Measurements from ENCODE around the gene ALS2CL.

ALS2CL gene

DNA sequence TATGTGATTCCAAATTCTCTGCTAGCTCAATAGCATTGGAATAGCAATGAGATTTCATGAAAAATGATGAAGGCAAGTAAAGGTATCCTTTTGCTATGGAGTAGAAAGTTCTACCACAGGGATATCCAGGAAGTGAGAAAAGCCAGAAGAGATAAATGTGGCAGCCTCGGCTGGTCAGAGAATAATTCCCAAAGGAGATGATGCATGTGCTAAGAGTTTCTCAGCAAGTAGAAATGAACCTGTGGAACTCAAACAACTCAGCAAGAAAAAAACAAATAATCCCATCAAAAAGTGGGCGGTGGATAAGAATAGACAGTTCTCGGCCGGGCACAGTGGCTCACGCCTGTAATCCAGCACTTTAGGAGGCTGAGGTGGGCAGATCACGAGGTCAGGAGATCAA lies 38.2 kb downstream of the ALS2CL start:
- Histone ChIP-seq H3K4me3 (ENCODE audit: low read length) (no peak overlapping the region), H3K9ac (ENCODE audit: low read depth, low read length) (no peak overlapping the region), H3K4me1 (ENCODE audit: control insufficient read depth, insufficient read depth, low read length) (no peaks in the 10 kb centered on the region), H3K9me3 (replicated peaks; ENCODE audit: low read length) (no peaks in the 10 kb centered on the region), H3K36me3 (ENCODE audit: insufficient read depth, low read length) (no peaks in the 10 kb centered on the region), H3K27me3 (ENCODE audit: control insufficient read depth, insufficient read depth, low read length) (peaks cover 26% of the 10 kb centered on the region), H3K4me2 (ENCODE audit: low read length) (no peak overlapping the region)

DNA sequence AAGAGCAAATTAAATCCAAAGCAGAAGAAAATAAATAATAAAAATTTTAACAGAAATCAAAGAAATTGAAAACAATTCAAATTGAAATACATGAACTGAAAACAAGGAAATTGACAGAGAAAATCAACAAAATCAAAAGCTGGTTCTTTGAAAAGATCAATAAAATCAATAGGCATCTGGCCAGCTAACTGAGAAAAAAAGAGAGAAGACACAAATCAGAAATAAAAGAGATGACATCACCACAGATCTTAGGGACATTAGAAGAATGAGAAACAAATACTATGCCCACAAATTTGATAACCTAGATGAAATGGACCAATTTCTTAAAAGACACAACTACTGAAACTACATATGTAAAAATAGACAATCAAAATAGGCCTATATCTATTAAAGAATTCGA lies 42.4 kb downstream of the ALS2CL start:
- Histone ChIP-seq H3K4me1 (ENCODE audit: control insufficient read depth, insufficient read depth, low read length) (no peaks in the 10 kb centered on the region), H3K36me3 (ENCODE audit: insufficient read depth, low read length) (no peaks in the 10 kb centered on the region), H3K27me3 (ENCODE audit: control insufficient read depth, insufficient read depth, low read length) (peaks cover 16% of the 10 kb centered on the region), H3K4me3 (ENCODE audit: low read length) (no peak overlapping the region), H3K9ac (ENCODE audit: low read depth, low read length) (no peak overlapping the region), H3K4me2 (ENCODE audit: low read length) (no peak overlapping the region), H3K9me3 (replicated peaks; ENCODE audit: low read length) (no peaks in the 10 kb centered on the region)

DNA sequence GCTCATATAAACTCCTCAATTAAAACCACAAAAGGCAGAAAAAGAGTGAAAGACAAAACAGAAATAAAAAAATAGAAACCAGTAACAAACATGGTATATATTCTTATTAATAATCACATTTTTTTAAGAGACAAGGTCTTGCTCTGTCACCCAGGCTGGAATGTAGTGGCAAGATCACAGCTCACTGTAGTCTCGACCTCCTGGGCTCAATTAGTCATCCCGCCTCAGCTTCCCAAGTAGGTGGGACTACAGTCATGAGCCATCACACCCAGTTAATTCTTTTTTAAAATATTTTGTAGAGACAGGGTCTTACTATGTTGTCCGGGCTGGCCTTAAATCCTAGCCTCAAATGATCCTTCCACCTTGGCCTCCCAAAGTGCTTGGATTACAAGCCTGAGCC lies 44.0 kb downstream of the ALS2CL start:
- no peak overlapping the region for H3K4me2 ChIP-seq (ENCODE audit: low read length)
- no peaks in the 10 kb centered on the region for H3K36me3 ChIP-seq (ENCODE audit: insufficient read depth, low read length)
- peaks cover 12% of the 10 kb centered on the region for H3K27me3 ChIP-seq (ENCODE audit: control insufficient read depth, insufficient read depth, low read length)
- no peaks in the 10 kb centered on the region for H3K4me1 ChIP-seq (ENCODE audit: control insufficient read depth, insufficient read depth, low read length)
- H3K9me3 ChIP-seq (replicated peaks; ENCODE audit: low read length) = no peaks in the 10 kb centered on the region
- no peak overlapping the region for H3K9ac ChIP-seq (ENCODE audit: low read depth, low read length)
- H3K4me3 ChIP-seq (ENCODE audit: low read length) = no peak overlapping the region

DNA sequence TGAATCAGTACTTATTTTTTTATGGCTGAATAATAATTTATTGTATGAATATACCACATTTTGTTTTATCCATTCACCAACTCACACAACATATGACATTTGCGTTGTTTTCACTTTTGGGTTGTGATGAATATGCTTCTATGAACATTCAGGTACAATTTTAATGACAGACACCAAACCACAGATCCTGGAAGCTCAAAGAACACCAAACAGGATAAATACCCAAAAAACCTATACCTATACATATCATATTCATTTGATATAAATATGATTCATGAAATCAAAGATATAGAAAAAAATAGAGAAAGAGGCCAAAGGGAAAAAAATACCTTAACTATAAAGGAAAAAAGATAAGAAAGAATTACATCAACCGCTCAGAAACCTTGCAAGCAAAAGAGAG lies 45.4 kb downstream of the ALS2CL start:
- Histone ChIP-seq H3K4me3 (ENCODE audit: low read length) (no peak overlapping the region), H3K27me3 (ENCODE audit: control insufficient read depth, insufficient read depth, low read length) (peaks cover 18% of the 10 kb centered on the region), H3K4me2 (ENCODE audit: low read length) (no peak overlapping the region), H3K9ac (ENCODE audit: low read depth, low read length) (no peak overlapping the region), H3K4me1 (ENCODE audit: control insufficient read depth, insufficient read depth, low read length) (no peaks in the 10 kb centered on the region), H3K9me3 (replicated peaks; ENCODE audit: low read length) (no peaks in the 10 kb centered on the region), H3K36me3 (ENCODE audit: insufficient read depth, low read length) (no peaks in the 10 kb centered on the region)

DNA sequence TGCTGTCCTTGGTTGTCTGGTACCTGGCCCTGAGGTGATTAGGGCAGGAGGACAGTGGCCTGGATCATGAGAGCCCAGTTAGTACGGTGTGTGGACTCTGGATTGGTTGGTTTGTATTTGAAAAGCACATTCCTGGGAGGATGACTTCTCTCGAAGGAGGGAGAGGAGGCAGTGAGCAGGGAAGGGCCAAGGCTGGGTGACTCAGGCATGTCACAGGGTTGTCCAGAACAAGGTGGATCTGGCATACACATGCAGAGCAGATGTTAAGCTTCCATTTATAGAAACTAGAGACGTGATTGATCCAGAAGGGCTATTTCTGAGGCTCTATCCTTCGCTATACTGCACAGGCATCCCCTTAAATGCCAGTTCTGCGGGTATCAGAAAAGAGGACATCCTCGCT lies 46.8 kb downstream of the ALS2CL start:
- H3K4me3 ChIP-seq (ENCODE audit: low read length) = no peak overlapping the region
- peaks cover 30% of the 10 kb centered on the region for H3K27me3 ChIP-seq (ENCODE audit: control insufficient read depth, insufficient read depth, low read length)
- no peaks in the 10 kb centered on the region for H3K36me3 ChIP-seq (ENCODE audit: insufficient read depth, low read length)
- H3K9ac ChIP-seq (ENCODE audit: low read depth, low read length) = no peak overlapping the region
- no peaks in the 10 kb centered on the region for H3K4me1 ChIP-seq (ENCODE audit: control insufficient read depth, insufficient read depth, low read length)
- no peaks in the 10 kb centered on the region for H3K9me3 ChIP-seq (replicated peaks; ENCODE audit: low read length)
- no peak overlapping the region for H3K4me2 ChIP-seq (ENCODE audit: low read length)

DNA sequence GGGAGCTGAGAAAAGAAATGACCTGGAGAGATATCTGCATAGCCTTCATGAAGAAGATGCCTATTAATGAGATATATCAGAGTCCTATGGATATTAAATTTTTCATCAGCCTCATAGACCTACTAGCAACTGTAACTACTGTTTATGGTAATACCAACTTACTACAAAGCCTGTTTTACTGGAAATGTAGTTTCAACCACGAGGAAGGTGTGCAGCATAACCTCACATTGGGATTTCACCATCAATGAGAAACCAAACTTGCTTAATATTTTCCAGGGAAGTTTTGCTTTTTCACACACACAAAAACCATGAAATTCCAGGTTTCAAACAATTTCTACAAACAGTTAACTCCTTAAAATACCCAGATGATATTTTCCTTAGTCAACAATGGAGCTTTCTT lies 49.8 kb downstream of the ALS2CL start:
- Histone ChIP-seq H3K36me3 (ENCODE audit: insufficient read depth, low read length) (no peaks in the 10 kb centered on the region), H3K9me3 (replicated peaks; ENCODE audit: low read length) (no peaks in the 10 kb centered on the region), H3K4me1 (ENCODE audit: control insufficient read depth, insufficient read depth, low read length) (no peaks in the 10 kb centered on the region), H3K4me3 (ENCODE audit: low read length) (no peak overlapping the region), H3K9ac (ENCODE audit: low read depth, low read length) (no peak overlapping the region), H3K27me3 (ENCODE audit: control insufficient read depth, insufficient read depth, low read length) (peaks cover 34% of the 10 kb centered on the region), H3K4me2 (ENCODE audit: low read length) (no peak overlapping the region)

DNA sequence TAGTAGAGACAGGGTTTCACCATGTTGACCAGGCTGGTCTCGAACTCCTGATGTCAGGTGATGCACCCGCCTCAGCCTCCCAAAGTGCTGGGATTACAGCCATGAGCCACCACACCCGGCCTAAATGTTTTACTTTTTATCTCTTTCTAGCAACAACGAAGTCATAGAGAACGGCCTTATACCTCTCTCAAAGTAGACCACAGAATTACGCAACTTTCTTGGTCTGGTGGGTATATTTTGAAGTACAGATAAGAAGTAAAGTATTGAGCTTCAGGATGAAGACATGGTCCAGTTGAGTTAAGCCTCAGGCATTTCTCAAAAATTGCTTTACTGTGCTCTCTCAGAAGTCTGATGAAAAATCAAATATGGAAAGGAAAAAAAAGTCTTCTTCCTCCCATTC lies 50.5 kb downstream of the ALS2CL start:
- H3K4me1 ChIP-seq (ENCODE audit: control insufficient read depth, insufficient read depth, low read length) = no peaks in the 10 kb centered on the region
- H3K9ac ChIP-seq (ENCODE audit: low read depth, low read length) = no peak overlapping the region
- no peaks in the 10 kb centered on the region for H3K9me3 ChIP-seq (replicated peaks; ENCODE audit: low read length)
- no peaks in the 10 kb centered on the region for H3K36me3 ChIP-seq (ENCODE audit: insufficient read depth, low read length)
- H3K4me3 ChIP-seq (ENCODE audit: low read length) = no peak overlapping the region
- peaks cover 34% of the 10 kb centered on the region for H3K27me3 ChIP-seq (ENCODE audit: control insufficient read depth, insufficient read depth, low read length)
- H3K4me2 ChIP-seq (ENCODE audit: low read length) = no peak overlapping the region

DNA sequence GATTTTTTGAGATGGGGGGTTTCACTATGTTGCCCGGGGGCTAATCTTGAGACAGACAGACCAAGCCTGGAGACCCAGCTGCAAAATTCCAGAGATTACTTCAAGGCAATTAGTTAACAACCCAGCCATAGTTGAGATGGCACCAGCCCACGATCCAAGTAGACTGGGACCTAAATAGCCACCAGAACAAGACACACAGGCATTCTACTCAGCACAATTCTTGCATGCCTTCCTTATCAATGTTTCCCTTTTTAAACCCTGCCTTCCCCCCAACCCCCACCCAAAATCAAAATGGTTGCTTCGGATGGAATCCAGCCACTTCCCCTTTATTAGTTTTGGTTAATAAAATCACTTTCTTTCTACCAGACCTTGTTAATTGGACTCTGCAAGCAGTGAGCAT lies 52.6 kb downstream of the ALS2CL start:
- H3K27me3 ChIP-seq (ENCODE audit: control insufficient read depth, insufficient read depth, low read length) = peaks cover 39% of the 10 kb centered on the region
- H3K9ac ChIP-seq (ENCODE audit: low read depth, low read length) = no peak overlapping the region
- no peaks in the 10 kb centered on the region for H3K4me1 ChIP-seq (ENCODE audit: control insufficient read depth, insufficient read depth, low read length)
- no peak overlapping the region for H3K4me3 ChIP-seq (ENCODE audit: low read length)
- no peak overlapping the region for H3K4me2 ChIP-seq (ENCODE audit: low read length)
- H3K9me3 ChIP-seq (replicated peaks; ENCODE audit: low read length) = no peaks in the 10 kb centered on the region
- no peaks in the 10 kb centered on the region for H3K36me3 ChIP-seq (ENCODE audit: insufficient read depth, low read length)

DNA sequence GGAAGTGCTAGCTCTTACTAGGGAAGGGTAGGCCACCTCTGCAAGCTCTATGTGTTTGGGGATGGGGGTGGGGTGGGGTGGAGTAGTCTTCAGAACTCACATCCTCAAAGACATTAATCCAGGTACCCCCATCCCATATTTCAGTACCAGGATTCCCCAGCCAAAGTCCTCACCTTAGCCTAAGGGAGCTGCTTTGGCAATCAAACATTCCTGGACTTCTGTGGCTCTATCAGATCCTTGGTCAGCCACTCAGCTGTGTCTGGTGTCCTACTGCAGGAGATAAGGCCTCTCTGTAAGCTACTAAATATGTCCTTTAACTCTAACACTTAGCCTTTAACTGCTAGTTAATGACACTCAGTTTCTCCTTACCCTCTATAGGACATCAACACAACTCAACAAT lies 54.3 kb downstream of the ALS2CL start:
- no peak overlapping the region for H3K4me3 ChIP-seq (ENCODE audit: low read length)
- no peaks in the 10 kb centered on the region for H3K36me3 ChIP-seq (ENCODE audit: insufficient read depth, low read length)
- no peak overlapping the region for H3K4me2 ChIP-seq (ENCODE audit: low read length)
- peaks cover 39% of the 10 kb centered on the region for H3K27me3 ChIP-seq (ENCODE audit: control insufficient read depth, insufficient read depth, low read length)
- H3K9me3 ChIP-seq (replicated peaks; ENCODE audit: low read length) = no peaks in the 10 kb centered on the region
- no peak overlapping the region for H3K9ac ChIP-seq (ENCODE audit: low read depth, low read length)
- H3K4me1 ChIP-seq (ENCODE audit: control insufficient read depth, insufficient read depth, low read length) = no peaks in the 10 kb centered on the region

DNA sequence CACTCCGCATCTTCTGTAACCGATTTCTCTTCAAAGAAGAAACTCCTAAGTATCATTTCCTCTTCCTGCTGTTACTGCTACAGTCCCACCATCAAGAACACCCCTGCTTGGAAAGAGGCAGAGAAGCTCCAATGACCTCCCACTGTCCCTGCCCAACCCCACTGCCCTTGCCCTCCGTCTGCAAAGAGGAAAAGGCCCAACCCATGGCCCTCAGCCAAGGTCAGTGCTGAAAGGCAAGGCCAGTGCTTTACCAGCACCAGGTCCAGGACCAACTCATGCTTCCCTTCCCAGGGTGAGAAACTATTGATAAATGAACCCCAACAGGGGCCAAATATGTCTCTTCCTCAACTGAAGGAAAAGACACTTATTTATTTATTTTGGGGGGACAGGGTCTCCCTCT lies 58.6 kb downstream of the ALS2CL start:
- no peak overlapping the region for H3K9ac ChIP-seq (ENCODE audit: low read depth, low read length)
- H3K36me3 ChIP-seq (ENCODE audit: insufficient read depth, low read length) = no peaks in the 10 kb centered on the region
- no peaks in the 10 kb centered on the region for H3K9me3 ChIP-seq (replicated peaks; ENCODE audit: low read length)
- peaks cover 5% of the 10 kb centered on the region for H3K4me1 ChIP-seq (ENCODE audit: control insufficient read depth, insufficient read depth, low read length)
- no peak overlapping the region for H3K4me2 ChIP-seq (ENCODE audit: low read length)
- peaks cover 9% of the 10 kb centered on the region for H3K27me3 ChIP-seq (ENCODE audit: control insufficient read depth, insufficient read depth, low read length)
- H3K4me3 ChIP-seq (ENCODE audit: low read length) = no peak overlapping the region

DNA sequence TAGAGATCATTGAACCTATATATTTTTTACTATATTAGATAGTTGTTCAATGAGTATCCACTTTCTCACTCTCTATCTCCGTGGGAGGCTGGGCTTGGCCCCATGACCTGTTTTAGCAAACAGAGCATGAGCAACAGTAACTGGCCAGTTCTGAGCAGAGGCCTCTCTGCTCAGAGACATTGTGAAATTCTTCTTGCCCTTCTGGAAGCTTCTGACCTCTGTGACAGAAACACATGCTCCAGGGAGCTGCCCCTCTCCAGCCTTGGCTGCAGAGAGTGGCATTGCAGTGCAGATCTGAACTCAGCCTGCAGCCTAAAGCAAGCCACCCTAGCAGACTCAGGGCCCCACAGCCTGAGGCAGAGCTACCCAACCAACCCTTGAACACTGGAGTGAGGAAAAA lies 60.7 kb downstream of the ALS2CL start:
- no peak overlapping the region for H3K4me3 ChIP-seq (ENCODE audit: low read length)
- H3K36me3 ChIP-seq (ENCODE audit: insufficient read depth, low read length) = no peaks in the 10 kb centered on the region
- peaks cover 9% of the 10 kb centered on the region for H3K27me3 ChIP-seq (ENCODE audit: control insufficient read depth, insufficient read depth, low read length)
- no peak overlapping the region for H3K9ac ChIP-seq (ENCODE audit: low read depth, low read length)
- H3K4me1 ChIP-seq (ENCODE audit: control insufficient read depth, insufficient read depth, low read length) = peaks cover 18% of the 10 kb centered on the region
- no peaks in the 10 kb centered on the region for H3K9me3 ChIP-seq (replicated peaks; ENCODE audit: low read length)
- H3K4me2 ChIP-seq (ENCODE audit: low read length) = no peak overlapping the region

DNA sequence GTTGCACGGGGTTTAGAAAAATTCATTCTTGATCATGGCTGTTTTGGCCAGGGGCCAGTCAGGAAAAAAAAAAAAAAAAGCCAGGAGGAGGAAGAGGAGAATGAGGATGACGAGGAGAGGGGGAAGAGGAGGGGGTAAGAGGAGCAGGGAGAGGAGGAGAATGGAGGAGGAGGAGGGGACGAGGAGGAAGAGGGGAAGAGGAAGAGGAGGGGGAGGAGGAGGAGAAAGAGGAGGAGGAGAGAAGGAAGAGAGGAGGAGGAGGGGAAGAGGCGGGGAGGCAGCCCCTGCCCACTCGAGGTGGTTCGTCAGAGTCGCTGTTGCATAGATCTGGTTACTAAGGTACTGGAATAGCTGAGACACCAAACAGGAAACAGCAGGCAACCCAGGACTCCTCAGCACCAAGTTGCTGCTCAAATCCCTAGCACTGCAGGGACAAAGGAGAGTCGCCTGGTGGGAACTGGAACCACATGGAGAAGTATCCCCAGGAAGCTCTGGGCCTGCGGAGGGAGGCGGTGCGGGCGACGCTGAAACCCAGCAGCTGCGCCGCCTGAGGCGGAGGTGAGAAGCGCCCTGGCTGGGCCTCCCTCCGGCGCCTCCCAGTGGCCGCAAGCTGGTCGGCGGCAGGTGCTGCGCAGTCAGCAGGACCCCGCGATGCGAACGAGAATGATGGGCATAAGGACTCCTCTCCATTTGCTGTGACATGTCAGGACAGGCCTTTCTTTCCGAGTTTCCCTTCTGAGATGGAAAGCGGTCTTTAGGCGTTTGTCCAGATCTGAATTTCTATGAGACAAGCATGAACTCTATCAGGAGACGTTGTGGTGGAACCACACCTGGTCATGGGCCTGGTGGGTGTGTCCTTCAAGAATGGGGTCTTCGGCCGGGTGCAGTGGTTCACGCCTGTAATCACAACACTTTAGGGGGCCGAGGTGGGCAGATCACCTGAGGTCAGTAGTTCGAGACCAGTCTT lies 63.6 kb downstream of the ALS2CL start:
- Histone ChIP-seq H3K4me3 (ENCODE audit: low read length) (peak overlapping the region; percentile 69), H3K9me3 (replicated peaks; ENCODE audit: low read length) (no peaks in the 10 kb centered on the region), H3K36me3 (ENCODE audit: insufficient read depth, low read length) (no peaks in the 10 kb centered on the region), H3K4me1 (ENCODE audit: control insufficient read depth, insufficient read depth, low read length) (peaks cover 18% of the 10 kb centered on the region), H3K27me3 (ENCODE audit: control insufficient read depth, insufficient read depth, low read length) (peaks cover 14% of the 10 kb centered on the region), H3K4me2 (ENCODE audit: low read length) (peak overlapping the region; percentile 95), H3K9ac (ENCODE audit: low read depth, low read length) (peak overlapping the region; percentile 58)

Data from skeletal muscle satellite cell (primary cell).